CD4-positive, CD25-positive, alpha-beta regulatory T cell (primary cell): Measurements from ENCODE around the gene H19. TPM values are rescaled to one million over a fixed set of nuclear protein-coding genes. Genes with fewer than 3 reads are reported as not detected.

ENCODE experiments used
- ATAC-seq, 2 donors: fragments of 150-1000 bp; cut with Tn5 transposase; one replicate each; pipeline ENCODE4 v1.10.0; 2021; ENCODE audit warnings: low read depth in 2 of 2, moderate number of reproducible peaks in 2 of 2, moderate library complexity in 1 of 2
- DNase-seq, 3 donors: peaks; one replicate each; pipeline versions ENCODE4 v3.0.0 to v3.0.0-alpha.2; 2012 to 2022; ENCODE audit warnings: mixed read lengths in 1 of 3
- H3K27ac ChIP-seq: one replicate; pipeline ENCODE4 v1.7.0; 2013; ENCODE audit warnings: mild to moderate bottlenecking, low read length; ENCODE audit not compliant: insufficient read depth, poor library complexity, severe bottlenecking
- H3K27me3 ChIP-seq: one replicate; pipeline ENCODE4 v1.7.0; 2013; ENCODE audit warnings: low read length; ENCODE audit not compliant: control insufficient read depth, insufficient read depth
- H3K36me3 ChIP-seq: one replicate; pipeline ENCODE4 v1.7.0; 2013; ENCODE audit warnings: mild to moderate bottlenecking, low read length, moderate library complexity; ENCODE audit not compliant: control insufficient read depth, insufficient read depth
- H3K4me1 ChIP-seq: 2 replicates; pipeline ENCODE4 v1.7.0; 2013; ENCODE audit warnings: mild to moderate bottlenecking, low read length; ENCODE audit not compliant: insufficient read depth, control insufficient read depth, poor library complexity, severe bottlenecking
- H3K4me3 ChIP-seq: one replicate; pipeline ENCODE4 v1.7.0; 2013; ENCODE audit warnings: low read depth, mild to moderate bottlenecking, low read length, moderate library complexity
- H3K9me3 ChIP-seq, 2 experiments: 1 replicate in 1 of 2; 2 replicates in 1 of 2; pipeline ENCODE4 v1.7.0; 2013; ENCODE audit warnings: low read length in 2 of 2, mild to moderate bottlenecking in 1 of 2, moderate library complexity in 1 of 2; ENCODE audit not compliant: control insufficient read depth in 2 of 2
- H3K27ac Mint-ChIP-seq, 3 donors: one replicate each; pipeline ENCODE4 v1.8.0; 2020 to 2022; ENCODE audit warnings: mild to moderate bottlenecking in 3 of 3, mixed read lengths in 3 of 3, moderate library complexity in 2 of 3
- H3K27me3 Mint-ChIP-seq: one replicate; pipeline ENCODE4 v1.8.0; 2022; ENCODE audit warnings: mild to moderate bottlenecking, mixed read lengths
- H3K36me3 Mint-ChIP-seq: one replicate; pipeline ENCODE4 v1.8.0; 2020; ENCODE audit warnings: mixed read lengths
- H3K4me1 Mint-ChIP-seq, 4 donors: one replicate each; pipeline ENCODE4 v1.8.0; 2020 to 2022; ENCODE audit warnings: mixed read lengths in 4 of 4, mild to moderate bottlenecking in 1 of 4
- H3K4me3 Mint-ChIP-seq, 4 donors: one replicate each; pipeline ENCODE4 v1.8.0; 2020 to 2022; ENCODE audit warnings: mild to moderate bottlenecking in 4 of 4, mixed read lengths in 4 of 4, moderate library complexity in 3 of 4
- H3K9me3 Mint-ChIP-seq, 7 donors: one replicate each; pipeline ENCODE4 v1.8.0; 2020 to 2022; ENCODE audit warnings: mixed read lengths in 7 of 7, mild to moderate bottlenecking in 3 of 7, moderate library complexity in 2 of 7
- polyA plus RNA-seq, 4 donors: library from polyadenylated mRNA; unstranded; fragments of 300-500 nt; fragmentation: Illumina TruSeq; gene quantifications; one replicate each; pipeline ENCODE4 v1.2.3, GENCODE V29; 2021
- total RNA-seq: library from RNA; stranded (reverse); gene quantifications from one replicate; pipeline ENCODE4 v1.2.3, GENCODE V29; 2022

Gene H19
- total and polyA plus RNA-seq, 5 donors from 2014 or later = 0.25 TPM; not detected in 4

- Histone ChIP-seq H3K27ac (no peak overlapping the region), H3K27me3 (no peaks in the 10 kb centered on the region), H3K36me3 (no peaks in the 10 kb centered on the region), H3K4me1 (no peaks in the 10 kb centered on the region), H3K9me3 (no peaks in the 10 kb centered on the region), H3K4me3 (no peak overlapping the region)
- no peaks in the 10 kb centered on the region for H3K4me1 Mint-ChIP-seq
- DNase-seq = no peak
- no peak overlapping the region for H3K27ac Mint-ChIP-seq
- H3K9me3 Mint-ChIP-seq = no peaks in the 10 kb centered on the region
- no peaks in the 10 kb centered on the region for H3K36me3 Mint-ChIP-seq
- H3K4me3 Mint-ChIP-seq = no peak overlapping the region
- H3K27me3 Mint-ChIP-seq = no peaks in the 10 kb centered on the region
- ATAC-seq = no peak
Measured at GRCh38 chr11:1968454-1969002, 29.1 kb downstream of the H19 start.

GRCh38 chr11:1967641-1968225 is 29.9 kb downstream of the H19 start:
- no peak overlapping the region for H3K4me3 Mint-ChIP-seq
- no peaks in the 10 kb centered on the region for H3K4me1 Mint-ChIP-seq
- no peak overlapping the region for H3K4me3 ChIP-seq
- no peaks in the 10 kb centered on the region for H3K27me3 Mint-ChIP-seq
- H3K27ac ChIP-seq = no peak overlapping the region
- ATAC-seq = no peak
- no peaks in the 10 kb centered on the region for H3K36me3 ChIP-seq
- H3K27ac Mint-ChIP-seq = no peak overlapping the region
- H3K9me3 Mint-ChIP-seq = no peaks in the 10 kb centered on the region
- H3K27me3 ChIP-seq = no peaks in the 10 kb centered on the region
- no peaks in the 10 kb centered on the region for H3K36me3 Mint-ChIP-seq
- no peak for DNase-seq
- H3K9me3 ChIP-seq = no peaks in the 10 kb centered on the region
- H3K4me1 ChIP-seq = no peaks in the 10 kb centered on the region

GRCh38 chr11:1966531-1966930 is 31.1 kb downstream of the H19 start:
- no peaks in the 10 kb centered on the region for H3K36me3 ChIP-seq
- no peak overlapping the region for H3K27ac ChIP-seq
- no peaks in the 10 kb centered on the region for H3K36me3 Mint-ChIP-seq
- no peak overlapping the region for H3K4me3 Mint-ChIP-seq
- H3K4me3 ChIP-seq = no peak overlapping the region
- H3K27ac Mint-ChIP-seq = no peak overlapping the region
- H3K27me3 Mint-ChIP-seq = no peaks in the 10 kb centered on the region
- ATAC-seq (no peak), DNase-seq (no peak)
- no peaks in the 10 kb centered on the region for H3K9me3 ChIP-seq
- no peaks in the 10 kb centered on the region for H3K27me3 ChIP-seq
- no peaks in the 10 kb centered on the region for H3K4me1 ChIP-seq
- H3K4me1 Mint-ChIP-seq = no peaks in the 10 kb centered on the region
- no peaks in the 10 kb centered on the region for H3K9me3 Mint-ChIP-seq

GRCh38 chr11:1964955-1965354 is 32.7 kb downstream of the H19 start:
- H3K4me3 ChIP-seq = no peak overlapping the region
- H3K27ac Mint-ChIP-seq = no peak overlapping the region

GRCh38 chr11:1964348-1964747 is 33.3 kb downstream of the H19 start:
- H3K36me3 ChIP-seq = no peaks in the 10 kb centered on the region
- H3K9me3 Mint-ChIP-seq = no peaks in the 10 kb centered on the region
- no peak overlapping the region for H3K4me3 ChIP-seq
- ATAC-seq (no peak), DNase-seq (no peak)
- no peaks in the 10 kb centered on the region for H3K27me3 Mint-ChIP-seq
- H3K4me1 ChIP-seq = no peaks in the 10 kb centered on the region
- no peak overlapping the region for H3K4me3 Mint-ChIP-seq
- no peaks in the 10 kb centered on the region for H3K9me3 ChIP-seq
- H3K36me3 Mint-ChIP-seq = no peaks in the 10 kb centered on the region
- H3K4me1 Mint-ChIP-seq = no peaks in the 10 kb centered on the region
- no peak overlapping the region for H3K27ac Mint-ChIP-seq
- no peak overlapping the region for H3K27ac ChIP-seq
- H3K27me3 ChIP-seq = no peaks in the 10 kb centered on the region

More at GRCh38 chr11:1964955-1965354, 32.7 kb downstream of the H19 start:
- H3K9me3 Mint-ChIP-seq = no peaks in the 10 kb centered on the region
- H3K27me3 Mint-ChIP-seq = no peaks in the 10 kb centered on the region
- no peak overlapping the region for H3K27ac ChIP-seq
- no peaks in the 10 kb centered on the region for H3K36me3 ChIP-seq
- ATAC-seq = no peak
- no peaks in the 10 kb centered on the region for H3K36me3 Mint-ChIP-seq
- no peak for DNase-seq
- H3K9me3 ChIP-seq = no peaks in the 10 kb centered on the region
- no peak overlapping the region for H3K4me3 Mint-ChIP-seq
- no peaks in the 10 kb centered on the region for H3K4me1 ChIP-seq
- H3K4me1 Mint-ChIP-seq = no peaks in the 10 kb centered on the region
- no peaks in the 10 kb centered on the region for H3K27me3 ChIP-seq

GRCh38 chr11:1963864-1964263 is 33.8 kb downstream of the H19 start:
- DNase-seq (no peak), ATAC-seq (no peak)
- no peak overlapping the region for H3K27ac ChIP-seq
- Mint-ChIP-seq H3K27ac (no peak overlapping the region), H3K4me3 (no peak overlapping the region), H3K36me3 (no peaks in the 10 kb centered on the region), H3K27me3 (no peaks in the 10 kb centered on the region), H3K9me3 (no peaks in the 10 kb centered on the region), H3K4me1 (no peaks in the 10 kb centered on the region)
- H3K27me3 ChIP-seq = no peaks in the 10 kb centered on the region
- H3K4me3 ChIP-seq = no peak overlapping the region
- H3K36me3 ChIP-seq = no peaks in the 10 kb centered on the region
- H3K4me1 ChIP-seq = no peaks in the 10 kb centered on the region
- no peaks in the 10 kb centered on the region for H3K9me3 ChIP-seq

GRCh38 chr11:1959786-1960185 is 37.9 kb downstream of the H19 start:
- no peak overlapping the region for H3K27ac Mint-ChIP-seq
- H3K4me1 Mint-ChIP-seq = no peaks in the 10 kb centered on the region
- H3K27ac ChIP-seq = no peak overlapping the region
- no peaks in the 10 kb centered on the region for H3K36me3 Mint-ChIP-seq
- DNase-seq = no peak
- no peak for ATAC-seq
- H3K27me3 Mint-ChIP-seq = no peaks in the 10 kb centered on the region
- no peaks in the 10 kb centered on the region for H3K9me3 Mint-ChIP-seq
- no peaks in the 10 kb centered on the region for H3K4me1 ChIP-seq
- H3K4me3 ChIP-seq = no peak overlapping the region
- H3K9me3 ChIP-seq = no peaks in the 10 kb centered on the region
- H3K4me3 Mint-ChIP-seq = no peak overlapping the region
- H3K27me3 ChIP-seq = no peaks in the 10 kb centered on the region
- no peaks in the 10 kb centered on the region for H3K36me3 ChIP-seq

GRCh38 chr11:1958367-1958766 is 39.3 kb downstream of the H19 start:
- H3K9me3 Mint-ChIP-seq = no peaks in the 10 kb centered on the region
- H3K4me1 Mint-ChIP-seq = no peaks in the 10 kb centered on the region
- H3K4me3 Mint-ChIP-seq = no peak overlapping the region
- no peaks in the 10 kb centered on the region for H3K27me3 Mint-ChIP-seq
- H3K36me3 ChIP-seq = no peaks in the 10 kb centered on the region
- no peak overlapping the region for H3K27ac Mint-ChIP-seq
- H3K4me3 ChIP-seq = no peak overlapping the region
- no peak for DNase-seq
- no peaks in the 10 kb centered on the region for H3K27me3 ChIP-seq
- H3K36me3 Mint-ChIP-seq = no peaks in the 10 kb centered on the region
- no peak overlapping the region for H3K27ac ChIP-seq
- no peaks in the 10 kb centered on the region for H3K4me1 ChIP-seq
- no peaks in the 10 kb centered on the region for H3K9me3 ChIP-seq
- ATAC-seq = no peak
